ENCODE measurements around the gene ABCG2. TPM values are rescaled to one million over a fixed set of nuclear protein-coding genes. Genes with fewer than 3 reads are reported as not detected.

ABCG2 gene
- total and polyA plus RNA-seq, 2 of the 8 experiments (the other 6 are each of a cell fraction or from before 2014, with no cell fraction given): 2.4 to 4.6 TPM

GRCh38 chr4:88147799-88148217 lies 10.6 kb downstream of the ABCG2 start (continued):
- no peak for TF ChIP-seq YY1 (IDR thresholded peaks at IDR 0.05; ENCODE audit: low read depth, low read length)
- TF ChIP-seq RFX5 (IDR thresholded peaks at IDR 0.05; ENCODE audit: borderline replicate concordance, low read depth, low read length): no peak
- no peak for TF ChIP-seq HDAC2 (IDR thresholded peaks at IDR 0.05; ENCODE audit: borderline replicate concordance in 1 of 2, low read depth in 2 of 2, low read length in 2 of 2)
- TF ChIP-seq JUND (IDR thresholded peaks at IDR 0.05; ENCODE audit: low read length): no peak
